HG02870 (cell line): Measurements from ENCODE around the gene ATL3.
"Not testable (repeated sequence)": the region's sequence is repeated elsewhere in the genome, so short reads cannot be mapped to it uniquely, and the experiment has no call there.

Source experiments
- ATAC-seq: cut with Tn5 transposase; IDR thresholded peaks from one replicate; pipeline ENCODE4 v1.9.1; 2021; ENCODE audit warnings: mild to moderate bottlenecking, moderate library complexity; ENCODE audit not compliant: unreplicated experiment

Gene ATL3

GRCh38 chr11:63671322-63672155 is at the start of gene ATL3:
Gene ATL3 (minus strand): TSS chr11:63671376. CDS start chr11:63671335, 41 bp downstream.
- peak; percentile 94 for ATAC-seq

GRCh38 chr11:63720611-63721010 is 49.4 kb upstream of the ATL3 start:
- ATAC-seq, result no peak

GRCh38 chr11:63719987-63720386 is 48.8 kb upstream of the ATL3 start:
- ATAC-seq, result no peak

GRCh38 chr11:63719001-63719400 is 47.8 kb upstream of the ATL3 start:
- no peak for ATAC-seq

GRCh38 chr11:63716046-63716445 is 44.9 kb upstream of the ATL3 start:
- no peak for ATAC-seq

GRCh38 chr11:63713766-63714165 is 42.6 kb upstream of the ATL3 start:
- ATAC-seq, result no peak

- ATAC-seq, result no peak
Measured at GRCh38 chr11:63711838-63712237, 40.7 kb upstream of the ATL3 start.

- ATAC-seq, result no peak
Measured at GRCh38 chr11:63710476-63711217, 39.5 kb upstream of the ATL3 start.

GRCh38 chr11:63709336-63709884 is 38.2 kb upstream of the ATL3 start:
- ATAC-seq, result no peak

- no peak for ATAC-seq
Measured at GRCh38 chr11:63708764-63709163, 37.6 kb upstream of the ATL3 start.

GRCh38 chr11:63705526-63705925 is 34.4 kb upstream of the ATL3 start:
- no peak for ATAC-seq

GRCh38 chr11:63699896-63700295 is 28.7 kb upstream of the ATL3 start:
- ATAC-seq, result no peak

GRCh38 chr11:63698976-63699733 is 28.0 kb upstream of the ATL3 start:
- no peak for ATAC-seq

GRCh38 chr11:63694596-63694995 is 23.4 kb upstream of the ATL3 start:
- ATAC-seq, result no peak

- ATAC-seq, result no peak
Measured at GRCh38 chr11:63687845-63688244, 16.7 kb upstream of the ATL3 start.

GRCh38 chr11:63686926-63687325 is 15.8 kb upstream of the ATL3 start:
- no peak for ATAC-seq

GRCh38 chr11:63685158-63685721 is 14.1 kb upstream of the ATL3 start:
- not testable (repeated sequence) for ATAC-seq

GRCh38 chr11:63683133-63683991 is 12.2 kb upstream of the ATL3 start:
- no peak for ATAC-seq

GRCh38 chr11:63682066-63683021 is 11.2 kb upstream of the ATL3 start:
- ATAC-seq, result peak; percentile 10
